Ishikawa (cell line): ENCODE data around the gene CCDC51.

Experiments
- CEBPB ChIP-seq: IDR thresholded peaks from 2 replicates; pipeline ENCODE4 v1.6.1; 2012
- EGR1 ChIP-seq: IDR thresholded peaks from 2 replicates; pipeline ENCODE4 v1.6.1; 2012
- EP300 ChIP-seq: IDR thresholded peaks from 2 replicates; pipeline ENCODE4 v1.6.1; 2012; ENCODE audit warnings: borderline replicate concordance
- FOXM1 ChIP-seq: IDR thresholded peaks from 2 replicates; pipeline ENCODE4 v1.6.1; 2012; ENCODE audit warnings: low read depth, borderline replicate concordance
- MAX ChIP-seq: IDR thresholded peaks from 2 replicates; pipeline ENCODE4 v1.6.1; 2012
- REST ChIP-seq: IDR thresholded peaks from 2 replicates; pipeline ENCODE4 v1.6.1; 2012; ENCODE audit warnings: low read depth, mild to moderate bottlenecking
- TEAD4 ChIP-seq: IDR thresholded peaks from 2 replicates; pipeline ENCODE4 v1.6.1; 2012
- YY1 ChIP-seq: IDR thresholded peaks from 2 replicates; pipeline ENCODE4 v1.6.1; 2012; ENCODE audit warnings: low read depth
- ZBTB7A ChIP-seq: IDR thresholded peaks from 2 replicates; pipeline ENCODE4 v1.6.1; 2012; ENCODE audit warnings: low read depth

- TF ChIP-seq EP300 (0 out of 2 replicates have a peak, but pooled peaks have one; percentile 12), FOXM1 (no peak), YY1 (peak; percentile 91), EGR1 (peak; percentile 19; the same call in 1 of the 2 replicates), CEBPB (no peak), REST (no peak), MAX (peak; percentile 95), ZBTB7A (no peak), TEAD4 (no peak)
Measured at GRCh38 chr3:48439820-48440589, at the start of gene CCDC51, which contains the start of gene TMA7.
